ENCODE data around the gene CFAP119. TPM values are rescaled to one million over a fixed set of nuclear protein-coding genes. Genes with fewer than 3 reads are reported as not detected.
"Not testable (repeated sequence)": the region's sequence is repeated elsewhere in the genome, so short reads cannot be mapped to it uniquely, and the experiment has no call there.

The CFAP119 gene
- polyA plus RNA-seq: 0.63 TPM

GRCh38 chr16:30761928-30762902, at the start of gene CFAP119, which contains the start of gene RNF40:
Gene CFAP119 (minus strand): TSS chr16:30762062. CDS start chr16:30761748, 314 bp downstream.
Gene RNF40 (plus strand): TSS chr16:30762322. CDS start chr16:30762546, 224 bp downstream.
- H3K9me3 Mint-ChIP-seq: no peaks in the 10 kb centered on the region
- peaks cover 20 to 48% (median 30%) of the 10 kb centered on the region in 3 donors for H3K4me1 Mint-ChIP-seq
- H3K36me3 Mint-ChIP-seq: peaks cover 2% of the 10 kb centered on the region
- peak within 1 kb of the TSS; percentile 95 to 99 (median 98) for H3K4me3 Mint-ChIP-seq
- H3K27ac Mint-ChIP-seq: peak within 1 kb of the TSS; percentile 93 to 95 (median 95)
- H3K27me3 Mint-ChIP-seq: no peaks in the 10 kb centered on the region

- H3K4me1 Mint-ChIP-seq: peaks cover 5 to 18% (median 12%) of the 10 kb centered on the region in 3 donors
Observed at GRCh38 chr16:30809675-30810074, 47.8 kb upstream of the CFAP119 start.

GRCh38 chr16:30808890-30809426, 47.1 kb upstream of the CFAP119 start:
- H3K9me3 Mint-ChIP-seq, H3K36me3 Mint-ChIP-seq, H3K27ac Mint-ChIP-seq: not testable (repeated sequence)
- Mint-ChIP-seq H3K4me1 (peaks cover 5 to 17% (median 10%) of the 10 kb centered on the region in 3 donors), H3K27me3 (peaks cover 15% of the 10 kb centered on the region), H3K4me3 (peak overlapping the region in 1 of 4 donors; percentile 48)

More at GRCh38 chr16:30809675-30810074, 47.8 kb upstream of the CFAP119 start:
- not testable (repeated sequence) for H3K9me3 Mint-ChIP-seq, H3K4me3 Mint-ChIP-seq, H3K36me3 Mint-ChIP-seq
- Mint-ChIP-seq H3K27me3 (peaks cover 15% of the 10 kb centered on the region), H3K27ac (peak overlapping the region in 1 of 3 donors; percentile 80)

GRCh38 chr16:30808146-30808545, 46.3 kb upstream of the CFAP119 start:
- Mint-ChIP-seq H3K9me3 (no peaks in the 10 kb centered on the region), H3K4me3 (peak overlapping the region in 2 of 4 donors; percentile 48 to 49), H3K36me3 (peaks cover 1% of the 10 kb centered on the region), H3K27ac (no peak overlapping the region), H3K4me1 (peaks cover 7 to 17% (median 12%) of the 10 kb centered on the region in 3 donors), H3K27me3 (peaks cover 15% of the 10 kb centered on the region)

- Mint-ChIP-seq H3K36me3 (peaks cover 1% of the 10 kb centered on the region), H3K27ac (peak overlapping the region in 2 of 3 donors; percentile 10 to 93), H3K4me3 (peak overlapping the region; percentile 66 to 93 (median 80)), H3K9me3 (no peaks in the 10 kb centered on the region), H3K27me3 (peaks cover 15% of the 10 kb centered on the region), H3K4me1 (peaks cover 13 to 20% (median 16%) of the 10 kb centered on the region in 3 donors)
Observed at GRCh38 chr16:30805370-30806169, 43.7 kb upstream of the CFAP119 start.

GRCh38 chr16:30805056-30805369, 43.2 kb upstream of the CFAP119 start:
- Mint-ChIP-seq H3K4me3 (peak overlapping the region; percentile 66 to 93 (median 80)), H3K27ac (no peak overlapping the region), H3K27me3 (peaks cover 15% of the 10 kb centered on the region), H3K4me1 (peaks cover 13 to 20% (median 16%) of the 10 kb centered on the region in 3 donors), H3K9me3 (no peaks in the 10 kb centered on the region), H3K36me3 (peaks cover 3% of the 10 kb centered on the region)

- Mint-ChIP-seq H3K4me1 (peaks cover 12 to 18% (median 13%) of the 10 kb centered on the region in 3 donors), H3K4me3 (peak overlapping the region in 2 of 4 donors; percentile 58 to 61), H3K27ac (no peak overlapping the region), H3K9me3 (no peaks in the 10 kb centered on the region), H3K36me3 (peaks cover 2% of the 10 kb centered on the region), H3K27me3 (peaks cover 15% of the 10 kb centered on the region)
Observed at GRCh38 chr16:30802936-30803335, 41.1 kb upstream of the CFAP119 start.

GRCh38 chr16:30797670-30798309, 35.9 kb upstream of the CFAP119 start:
- Mint-ChIP-seq H3K36me3 (peaks cover 3% of the 10 kb centered on the region), H3K9me3 (no peaks in the 10 kb centered on the region), H3K4me1 (peaks cover under 1 to 2% (median 1%) of the 10 kb centered on the region in 3 donors), H3K27me3 (no peaks in the 10 kb centered on the region), H3K4me3 (no peak overlapping the region), H3K27ac (no peak overlapping the region)

GRCh38 chr16:30794634-30795033, 32.8 kb upstream of the CFAP119 start:
- no peak overlapping the region for H3K4me3 Mint-ChIP-seq
- H3K27ac Mint-ChIP-seq: no peak overlapping the region
- peaks cover 2% of the 10 kb centered on the region for H3K36me3 Mint-ChIP-seq
- H3K9me3 Mint-ChIP-seq: no peaks in the 10 kb centered on the region
- no peaks in the 10 kb centered on the region for H3K27me3 Mint-ChIP-seq
- H3K4me1 Mint-ChIP-seq: no peaks in the 10 kb centered on the region

GRCh38 chr16:30793508-30794069, 31.7 kb upstream of the CFAP119 start:
- Mint-ChIP-seq H3K27me3 (no peaks in the 10 kb centered on the region), H3K36me3 (peaks cover 2% of the 10 kb centered on the region), H3K27ac (no peak overlapping the region), H3K4me3 (no peak overlapping the region), H3K9me3 (no peaks in the 10 kb centered on the region), H3K4me1 (no peaks in the 10 kb centered on the region)

GRCh38 chr16:30787613-30788378, 25.9 kb upstream of the CFAP119 start:
- peaks cover 0 to 6% (median 6%) of the 10 kb centered on the region in 3 donors for H3K4me1 Mint-ChIP-seq
- H3K27me3 Mint-ChIP-seq: peaks cover 18% of the 10 kb centered on the region
- no peaks in the 10 kb centered on the region for H3K9me3 Mint-ChIP-seq
- peak overlapping the region in 1 of 3 donors; percentile 67 for H3K27ac Mint-ChIP-seq
- peak overlapping the region; percentile 60 to 90 (median 78) for H3K4me3 Mint-ChIP-seq
- H3K36me3 Mint-ChIP-seq: no peaks in the 10 kb centered on the region

GRCh38 chr16:30786936-30787612, 25.2 kb upstream of the CFAP119 start, which contains the start of gene ZNF629:
Gene ZNF629 (minus strand): TSS chr16:30787205. CDS start chr16:30784482, 2,723 bp downstream.
- Mint-ChIP-seq H3K4me1 (peaks cover 0 to 6% (median 6%) of the 10 kb centered on the region in 3 donors), H3K4me3 (peak within 1 kb of the TSS; percentile 66 to 90 (median 78)), H3K36me3 (no peaks in the 10 kb centered on the region), H3K27ac (peak within 1 kb of the TSS in 1 of 3 donors; percentile 69), H3K9me3 (no peaks in the 10 kb centered on the region), H3K27me3 (peaks cover 18% of the 10 kb centered on the region)

Data from IgD-negative memory B cell (primary cell).